Left forelimb (tissue), 1 donor: ENCODE data around the gene ADARB2.
"Not testable (repeated sequence)": the region's sequence is repeated elsewhere in the genome, so short reads cannot be mapped to it uniquely, and the experiment has no call there.

ENCODE experiments used
- DNase-seq: peaks from one replicate; pipeline ENCODE4 v3.0.0-alpha.2; 2018; ENCODE audit warnings: low spot score

ADARB2 gene

GRCh38 chr10:1175956-1176565, 561.3 kb downstream of the ADARB2 start:
- peak; percentile 33 for DNase-seq

- DNase-seq, result no peak
These were observed 563.3 kb downstream of the ADARB2 start for GRCh38 chr10:1174022-1174421.

DNA sequence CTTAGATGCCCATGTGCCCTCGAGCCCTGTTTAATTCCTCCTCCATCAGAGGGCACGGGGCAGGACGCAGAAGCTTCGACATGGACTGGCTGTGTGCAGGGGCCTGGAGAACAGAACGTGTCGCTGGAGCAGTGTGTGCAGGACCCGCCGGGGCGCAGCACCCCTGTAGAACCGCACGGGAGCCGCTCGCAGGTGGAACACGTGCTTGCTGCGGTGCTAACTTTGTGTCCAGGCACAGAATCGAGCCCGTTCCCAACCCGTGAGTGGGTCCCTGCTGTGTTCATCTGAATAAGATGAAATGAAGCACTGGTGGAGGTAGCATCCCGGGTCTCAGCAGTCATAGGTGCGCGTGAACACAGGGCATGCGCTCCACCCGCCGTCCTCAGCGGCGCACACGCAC, 564.2 kb downstream of the ADARB2 start:
- DNase-seq, result no peak

GRCh38 chr10:1172256-1172984, 564.9 kb downstream of the ADARB2 start:
- no peak for DNase-seq

DNA sequence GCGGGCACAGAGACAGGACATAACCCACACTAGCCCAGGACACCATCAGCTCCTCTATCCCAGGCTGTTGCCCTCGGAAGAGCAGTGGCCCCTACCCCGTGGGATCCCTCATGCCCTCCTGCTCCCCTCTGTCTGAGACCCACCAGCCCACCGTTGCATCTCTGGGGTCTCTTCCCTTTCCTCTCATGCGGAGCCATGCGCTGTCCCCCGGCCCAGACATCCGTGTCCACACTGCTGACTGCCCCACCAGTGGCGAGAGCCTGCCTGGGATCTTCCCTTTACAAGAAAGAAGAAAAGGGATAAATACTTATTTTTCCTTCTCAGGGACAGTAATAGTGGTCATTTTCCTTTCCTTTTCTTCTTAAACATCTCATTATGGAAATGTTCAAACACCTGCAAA, 565.7 kb downstream of the ADARB2 start:
- DNase-seq, result no peak

- no peak for DNase-seq
These were observed 566.1 kb downstream of the ADARB2 start for GRCh38 chr10:1171182-1171581.

- DNase-seq, result no peak
These were observed 566.5 kb downstream of the ADARB2 start for GRCh38 chr10:1170867-1171180.

GRCh38 chr10:1169981-1170866, 567.1 kb downstream of the ADARB2 start:
- no peak for DNase-seq

- DNase-seq, result peak; percentile 52
These were observed 568.0 kb downstream of the ADARB2 start for GRCh38 chr10:1169186-1169885.

DNA sequence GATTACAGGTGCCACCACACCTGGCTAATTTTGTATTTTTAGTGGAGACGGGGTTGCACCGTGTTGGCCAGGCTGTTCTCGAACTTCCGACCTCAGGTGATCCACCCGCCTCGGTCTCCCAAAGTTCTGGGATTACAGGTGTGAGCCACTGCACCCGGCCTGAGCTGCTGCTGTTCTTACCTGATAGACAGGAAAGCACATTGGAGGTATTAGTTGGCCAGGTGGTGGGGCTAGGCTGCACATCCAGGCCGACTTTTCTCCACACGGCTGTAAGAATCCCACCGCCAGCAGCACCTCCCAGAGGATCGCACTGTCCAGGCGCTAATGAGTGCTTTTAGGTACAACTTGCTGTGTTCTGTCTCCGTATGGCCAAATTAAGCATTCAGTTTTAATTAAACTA, 568.6 kb downstream of the ADARB2 start:
- peak; percentile 20 for DNase-seq

- DNase-seq, result peak; percentile 54
These were observed 570.5 kb downstream of the ADARB2 start for GRCh38 chr10:1166828-1167275.

DNA sequence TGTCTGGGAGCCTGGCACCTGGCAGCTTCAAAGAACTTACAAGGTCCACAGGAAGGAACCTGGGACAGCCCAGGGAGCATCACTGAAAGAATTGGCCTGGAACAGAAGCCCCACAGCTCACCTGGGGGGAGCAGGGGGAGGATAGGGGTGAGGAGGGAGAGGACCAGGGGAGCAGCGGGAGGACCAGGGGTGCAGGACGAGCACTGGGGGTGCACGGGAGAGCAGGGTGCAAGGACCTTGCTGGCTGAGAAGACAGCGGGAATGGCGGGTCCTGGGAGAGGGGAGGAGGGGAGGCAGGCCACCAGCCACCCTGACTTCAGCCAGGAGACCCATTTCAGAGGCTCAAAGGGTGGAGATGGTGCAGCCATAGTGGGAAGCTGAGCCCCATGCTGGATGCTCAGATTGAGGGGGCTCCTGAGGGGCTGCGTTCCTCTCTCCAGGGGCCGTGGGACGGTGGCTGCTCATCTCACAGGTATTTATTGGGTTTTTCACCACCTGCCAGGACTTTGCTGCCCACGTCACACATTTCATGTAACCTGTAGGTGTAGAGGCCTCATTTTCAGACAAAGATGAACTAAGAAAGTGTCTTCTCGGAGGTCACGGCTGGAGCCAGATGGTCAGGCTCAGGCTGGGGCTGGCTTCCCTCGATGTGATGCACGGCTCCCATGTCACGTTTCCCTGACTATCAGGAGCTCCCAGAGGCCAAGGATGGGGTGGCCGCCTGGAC, 571.1 kb downstream of the ADARB2 start:
- peak; percentile 26 for DNase-seq

- DNase-seq, result no peak
These were observed 573.5 kb downstream of the ADARB2 start for GRCh38 chr10:1163831-1164230.

GRCh38 chr10:1163204-1163660, 574.1 kb downstream of the ADARB2 start:
- DNase-seq, result peak; percentile 20

DNA sequence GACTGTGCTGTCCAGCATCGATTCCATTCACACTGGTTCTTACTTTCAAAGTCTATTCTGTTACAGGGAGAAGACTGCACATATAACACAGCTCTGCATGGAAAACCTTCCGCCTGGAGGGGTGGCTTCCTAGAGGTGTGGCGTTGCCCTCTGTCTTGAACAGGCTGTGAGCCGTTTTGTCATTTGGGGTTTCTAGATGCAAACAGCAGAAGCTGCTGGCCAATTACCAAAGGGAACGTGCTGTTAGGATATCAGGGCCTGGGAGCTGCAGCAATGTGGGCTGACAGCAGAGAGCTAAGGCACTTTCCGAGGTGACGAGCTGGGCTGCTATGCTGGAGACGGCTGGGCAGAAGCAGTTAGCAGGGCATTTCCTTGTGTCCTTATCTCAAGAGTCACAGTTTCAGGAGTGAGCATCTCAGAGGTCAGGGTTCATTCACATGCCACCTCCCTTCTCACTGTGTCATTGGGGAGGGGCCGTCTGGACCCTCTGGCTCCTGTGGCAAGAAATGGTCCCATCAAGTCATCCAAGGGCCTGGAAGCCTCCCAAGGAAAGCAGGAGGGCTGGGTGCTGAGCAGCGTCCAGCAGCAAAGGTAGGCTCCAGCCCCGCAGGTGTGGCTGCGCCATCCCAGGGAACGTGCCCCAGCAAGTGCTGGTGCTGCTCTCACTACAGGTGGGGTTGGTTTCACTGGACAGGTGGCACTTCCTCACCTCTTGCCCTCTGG, 574.7 kb downstream of the ADARB2 start:
- DNase-seq, result peak; percentile 20

- DNase-seq, result not testable (repeated sequence)
These were observed 576.0 kb downstream of the ADARB2 start for GRCh38 chr10:1161315-1161673.

GRCh38 chr10:1160561-1161314, 576.6 kb downstream of the ADARB2 start:
- peak; percentile 46 for DNase-seq

- peak; percentile 45 for DNase-seq
These were observed 577.9 kb downstream of the ADARB2 start for GRCh38 chr10:1159131-1160061.

DNA sequence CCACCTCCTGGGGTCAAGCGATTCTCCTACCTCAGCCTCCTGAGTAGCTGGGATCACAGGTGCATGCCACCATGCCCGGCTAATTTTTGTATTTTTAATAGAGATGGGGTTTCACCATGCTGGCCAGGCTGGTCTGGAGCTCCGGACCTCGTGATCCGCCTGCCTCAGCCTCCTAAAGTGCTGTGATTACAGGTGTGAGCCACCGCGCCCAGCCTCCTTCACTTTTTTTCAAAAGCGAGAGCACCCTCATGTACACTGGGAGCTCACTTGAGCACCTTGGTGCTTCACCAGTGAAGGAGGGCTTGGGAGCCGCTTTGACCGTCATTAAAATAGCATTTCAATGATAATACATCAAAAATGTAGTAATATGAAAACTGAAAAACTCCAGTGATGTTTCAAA, 578.8 kb downstream of the ADARB2 start:
- DNase-seq, result peak; percentile 9
